Measurements from ENCODE around the gene MAP2.
"Not testable (repeated sequence)": the region's sequence is repeated elsewhere in the genome, so short reads cannot be mapped to it uniquely, and the experiment has no call there.

Gene MAP2

DNA sequence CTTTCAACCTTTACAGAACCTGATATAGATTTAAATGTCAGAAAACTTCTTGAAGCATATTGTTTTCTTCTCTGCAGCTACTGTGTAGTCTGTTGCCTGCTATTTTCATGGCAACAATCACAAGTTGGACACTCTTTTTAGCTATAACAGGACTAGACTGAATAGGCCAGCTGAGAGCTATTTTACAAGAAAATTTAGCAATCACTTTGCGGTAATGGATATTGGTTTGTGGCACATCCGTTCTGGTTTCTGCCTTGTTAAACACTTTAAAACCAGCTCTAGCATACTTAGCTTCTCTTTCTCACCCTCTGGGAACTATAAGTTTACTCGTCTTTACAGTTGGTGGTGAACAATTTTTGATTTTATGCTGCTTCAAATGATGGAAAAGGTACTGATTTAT, 125.7 kb downstream of the MAP2 start:
- no peak for DNase-seq

DNA sequence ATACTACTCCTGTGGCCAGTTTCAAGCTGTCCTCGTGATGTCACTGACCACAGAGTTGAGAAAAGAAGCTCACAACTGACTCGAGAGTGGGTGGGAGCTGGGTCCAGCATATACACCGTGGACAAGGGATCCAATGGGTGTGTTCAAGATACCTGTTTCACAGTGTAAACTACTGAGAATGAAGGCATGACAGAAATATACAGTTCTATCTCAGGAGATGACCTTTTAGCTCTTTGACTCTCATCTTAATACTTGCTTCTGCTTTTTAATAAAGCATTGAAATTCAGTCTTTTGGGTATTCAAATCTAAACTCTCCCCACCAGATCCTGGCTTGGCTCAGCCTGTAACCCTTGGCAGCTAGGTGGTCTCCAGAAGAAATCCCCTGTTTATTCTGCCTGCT, 130.1 kb downstream of the MAP2 start:
- no peak for DNase-seq

DNA sequence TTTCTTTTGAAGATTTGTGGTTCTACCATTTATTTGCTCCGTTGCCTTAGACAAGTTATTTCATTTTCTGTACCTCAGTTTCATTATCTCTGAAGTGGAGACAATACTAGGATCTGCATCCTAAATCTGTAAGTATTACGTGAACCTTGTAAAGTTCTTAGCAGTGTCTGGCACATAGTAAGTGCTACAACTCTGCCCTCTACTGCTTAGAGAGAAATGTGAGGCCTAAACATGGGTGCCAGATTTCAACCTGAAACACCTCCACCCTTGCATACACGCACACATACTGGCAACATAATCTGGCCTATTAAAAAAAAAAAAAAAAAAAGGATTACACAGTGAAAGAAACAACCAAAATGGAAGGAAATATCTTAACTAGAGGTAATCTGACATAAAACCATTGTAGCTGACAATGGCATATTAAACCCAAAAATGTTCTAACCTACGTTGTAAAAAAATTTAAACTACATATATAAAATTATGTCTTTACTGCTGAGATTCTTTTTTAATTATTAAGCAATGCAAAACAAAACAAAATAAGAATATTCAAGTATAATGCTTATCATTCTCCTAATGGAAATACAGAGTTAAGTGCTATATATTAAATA, 132.6 kb downstream of the MAP2 start:
- no peak for DNase-seq

DNA sequence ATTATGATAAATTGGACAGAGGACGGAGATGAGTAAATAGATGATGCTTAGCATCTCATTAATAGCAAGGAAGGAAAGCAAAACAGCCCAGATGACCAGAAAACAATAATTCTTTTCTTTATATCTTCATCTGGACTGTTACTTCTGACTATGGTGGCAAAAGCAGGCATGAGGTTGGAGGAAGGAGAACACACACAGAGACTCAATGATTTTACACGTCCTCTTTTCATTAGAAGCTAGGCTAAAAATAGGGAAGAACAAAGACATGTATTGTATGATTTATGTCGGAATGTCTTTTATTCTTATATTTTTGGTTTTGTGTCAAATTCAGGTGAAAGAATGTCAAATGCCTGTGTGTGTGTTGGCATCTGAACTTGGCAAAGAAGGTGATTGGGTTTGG, 137.1 kb downstream of the MAP2 start:
- no peak for DNase-seq

DNA sequence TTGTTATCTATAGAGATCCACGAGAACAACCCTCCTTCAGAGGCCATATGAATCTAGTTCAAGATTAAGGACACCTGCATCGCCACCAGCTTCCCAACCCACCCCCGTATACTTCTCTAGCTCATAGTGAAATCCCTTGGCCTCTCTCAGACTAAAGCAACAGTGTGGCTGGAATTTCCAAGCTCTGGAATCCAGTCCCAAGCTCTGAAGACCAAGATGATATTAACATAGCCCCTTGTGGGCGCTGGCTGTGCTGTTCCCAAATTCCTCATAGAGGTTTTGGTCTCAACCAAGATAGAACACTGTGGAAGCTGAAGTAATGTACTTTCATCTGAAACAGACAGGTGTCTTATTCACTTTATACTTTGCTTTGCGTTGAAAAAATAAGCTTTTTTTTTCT, 139.6 kb downstream of the MAP2 start:
- no peak for DNase-seq

DNA sequence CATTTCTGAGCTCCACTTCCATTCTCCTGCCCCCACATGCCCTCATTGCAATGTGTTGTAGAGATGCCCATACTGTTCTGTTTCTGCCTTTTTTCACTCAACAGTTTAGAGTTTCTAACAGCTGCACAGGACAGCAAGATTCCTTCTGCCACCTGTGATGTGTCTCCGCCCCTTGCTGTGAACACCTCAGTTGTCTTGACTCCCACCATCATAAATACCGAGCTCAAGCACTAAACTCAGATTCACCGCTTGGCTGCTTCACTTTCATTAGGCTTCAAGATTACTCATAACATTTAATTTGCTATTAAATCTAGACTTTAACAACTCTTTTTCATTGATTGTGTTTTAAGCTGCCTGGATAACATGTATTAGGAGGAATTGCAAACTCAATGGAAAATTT, 141.0 kb downstream of the MAP2 start:
- DNase-seq, result no peak

DNA sequence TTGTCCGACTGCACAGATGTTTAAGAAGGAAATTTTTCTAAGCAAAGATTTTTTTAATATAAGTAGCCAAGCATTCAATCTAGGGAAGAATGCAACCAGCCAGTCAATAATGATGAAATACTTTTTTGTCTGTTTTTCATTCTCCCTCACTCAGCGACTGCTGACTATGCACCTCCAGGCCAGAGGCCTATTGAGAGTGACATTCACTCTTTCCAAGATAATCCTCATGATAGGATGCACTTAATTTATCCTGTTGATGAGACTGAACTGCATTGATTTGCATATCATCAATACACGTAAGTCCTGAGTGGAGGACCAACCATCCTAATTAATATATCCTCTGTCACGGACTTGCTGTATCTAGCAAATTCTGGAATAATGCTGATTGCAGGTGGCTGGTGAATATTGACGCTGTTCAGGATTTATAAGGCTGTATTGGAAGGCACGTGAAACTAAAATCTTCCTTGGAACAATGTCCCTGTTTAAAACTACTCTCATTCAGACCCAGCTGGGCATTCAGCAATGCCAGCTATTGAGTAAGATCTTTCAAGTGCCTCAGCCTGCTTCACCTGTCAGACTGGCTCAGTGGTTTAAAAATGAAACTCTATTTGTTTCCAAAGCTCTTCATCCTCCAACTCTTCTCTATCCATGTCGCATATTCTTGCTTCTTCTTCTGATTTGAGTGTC, 142.2 kb downstream of the MAP2 start:
- no peak for DNase-seq

DNA sequence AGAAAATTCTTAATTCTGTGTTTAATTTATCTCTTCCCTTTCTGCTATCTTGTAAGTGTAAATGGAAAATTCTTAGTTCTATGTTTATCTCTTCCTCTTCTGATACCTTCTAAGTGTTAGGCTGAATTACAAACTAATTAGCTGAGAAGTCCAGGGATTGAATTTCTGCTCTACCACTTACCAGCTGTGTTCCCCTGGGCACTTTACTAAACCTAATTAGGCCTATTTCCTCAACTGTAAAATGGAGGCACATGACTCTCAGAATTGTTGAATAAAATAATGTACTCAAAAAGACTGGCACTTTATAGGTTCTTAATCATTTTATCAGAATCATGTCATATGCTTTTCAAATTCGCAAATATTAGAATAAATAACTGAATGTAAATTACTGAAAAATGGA, 146.3 kb downstream of the MAP2 start:
- no peak for DNase-seq

DNA sequence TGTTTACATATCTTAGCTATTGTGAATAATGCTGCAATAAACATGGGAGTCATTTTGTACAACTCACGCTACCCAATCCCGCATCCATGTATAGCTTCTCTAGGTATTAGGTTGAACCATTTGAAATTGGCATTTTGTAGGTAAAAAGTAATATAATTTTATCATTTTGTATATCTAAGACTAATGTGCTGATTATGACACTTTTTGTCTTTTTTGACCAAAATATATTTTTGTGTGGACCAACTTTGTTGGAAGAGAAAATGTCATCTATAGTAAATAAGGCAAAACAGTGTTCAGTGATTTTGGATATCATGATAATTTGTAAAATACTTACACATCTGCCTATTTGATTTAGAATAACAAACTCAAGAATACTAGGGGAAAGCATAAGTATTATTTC, 150.7 kb downstream of the MAP2 start:
- no peak for DNase-seq

DNA sequence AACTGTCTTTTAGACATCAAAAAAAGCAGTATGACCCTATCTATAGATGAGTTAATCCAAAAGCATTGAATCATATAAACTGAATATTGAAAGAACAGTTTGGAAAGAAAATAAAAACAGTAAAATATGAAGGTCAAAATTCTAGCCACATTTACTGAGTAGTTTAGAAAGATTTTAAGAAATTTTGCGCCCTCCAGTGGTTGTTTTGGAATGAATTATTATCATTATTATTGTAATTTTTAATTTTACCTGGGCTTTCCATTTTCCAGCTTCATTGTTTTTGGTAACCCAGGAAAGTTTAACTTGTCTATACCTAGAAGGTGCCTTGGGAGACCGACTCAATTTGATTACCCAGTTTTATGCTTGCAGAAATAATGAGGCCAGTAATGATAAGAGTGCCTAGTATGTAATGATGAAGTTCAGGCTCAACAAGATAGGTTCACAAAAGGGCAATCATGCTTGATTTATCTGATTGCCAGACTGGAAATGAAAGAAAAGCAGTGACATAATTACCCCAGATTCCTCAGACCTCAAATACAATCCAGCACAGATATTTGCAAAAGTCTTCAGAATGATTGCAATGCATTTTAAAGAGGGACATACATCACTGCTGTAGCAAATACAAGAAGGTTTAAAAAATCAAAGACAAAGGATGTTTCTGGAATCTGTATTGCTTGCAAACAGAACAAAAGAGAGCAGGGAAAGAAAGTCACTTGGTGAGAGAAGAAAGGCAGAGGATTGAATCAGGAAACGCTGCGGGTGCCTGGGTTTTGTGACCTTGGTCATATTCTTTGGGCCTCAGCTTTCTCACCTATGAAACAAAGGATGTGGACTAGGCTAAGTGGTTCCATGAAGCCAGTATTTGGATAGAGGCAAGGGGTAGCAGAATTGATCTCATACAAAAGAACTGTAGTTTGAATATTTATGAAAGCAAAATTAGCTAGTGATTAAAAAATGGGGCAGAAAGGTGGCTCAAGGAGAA, 153.8 kb downstream of the MAP2 start:
- no peak for DNase-seq

DNA sequence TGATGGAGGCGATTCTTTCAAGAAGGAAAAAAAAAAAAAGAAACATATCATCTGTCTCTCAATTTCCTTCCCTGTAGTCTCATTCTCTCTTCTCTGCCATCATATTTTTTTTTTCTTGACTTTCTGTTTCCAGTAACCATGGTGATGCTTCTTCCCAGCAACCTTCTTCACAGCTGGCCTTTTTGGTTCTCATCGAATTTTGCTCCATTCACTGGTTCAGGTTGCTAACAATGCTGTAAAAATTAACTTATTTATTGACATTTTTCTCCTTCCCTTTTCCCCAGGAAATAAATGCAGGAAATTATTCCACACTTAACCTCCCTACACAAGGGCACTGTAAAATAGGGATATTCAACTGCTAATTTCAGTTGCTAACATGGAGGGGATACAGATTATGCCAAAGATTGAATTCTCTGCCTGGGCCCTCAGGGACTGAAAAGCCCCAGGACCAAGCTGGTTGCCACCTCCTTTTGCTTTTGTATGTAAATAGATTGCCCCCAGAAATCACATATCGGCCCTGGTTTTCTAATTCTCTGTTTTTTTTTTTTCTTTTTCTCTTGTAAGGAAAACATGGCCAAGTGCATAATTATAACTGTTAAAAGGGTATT, 154.7 kb downstream of the MAP2 start:
- DNase-seq, result no peak

DNA sequence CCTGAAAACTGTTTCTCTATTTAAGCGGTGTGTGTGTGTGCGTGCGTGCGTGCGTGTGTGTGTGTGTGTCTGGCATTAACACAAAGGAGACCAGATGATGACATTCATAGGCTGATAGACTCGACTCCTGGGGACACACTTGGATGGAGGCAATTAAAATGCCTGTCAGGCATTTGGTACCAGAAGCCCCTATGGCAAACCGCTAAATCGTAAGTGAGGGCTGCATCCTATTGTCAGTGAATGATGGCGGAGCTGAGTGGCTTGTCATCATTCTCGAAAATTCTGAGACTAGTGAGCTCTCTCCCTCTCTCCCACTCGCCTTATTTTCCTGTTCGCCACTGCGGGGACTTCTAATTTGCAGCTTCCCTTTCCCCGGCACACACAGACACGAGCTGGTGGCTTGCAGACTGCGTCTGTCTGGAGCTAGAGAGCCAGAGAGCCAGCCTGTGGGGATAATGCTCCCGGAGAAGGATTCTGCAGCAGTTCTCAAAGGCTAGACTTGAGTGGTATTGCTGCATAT, 155.4 kb downstream of the MAP2 start:
- no peak for DNase-seq

DNA sequence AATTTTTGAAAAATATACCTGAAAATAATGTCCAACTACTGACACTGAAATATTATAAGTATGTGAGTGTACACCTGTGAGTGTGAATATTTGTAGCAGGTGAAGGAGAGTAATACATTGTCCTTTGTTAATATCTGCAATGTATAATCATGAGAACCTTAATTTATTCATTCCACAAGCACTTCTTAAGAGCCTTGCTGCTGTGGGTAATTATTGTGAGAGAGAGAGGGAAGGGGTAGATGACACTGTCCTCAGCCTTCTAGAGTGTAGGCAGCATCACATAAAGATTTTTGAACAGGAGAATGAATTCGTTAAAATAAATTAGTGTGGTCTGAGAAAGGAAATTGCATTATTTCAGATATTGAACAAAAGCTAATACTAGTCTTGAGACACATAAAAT, 157.2 kb downstream of the MAP2 start:
- no peak for DNase-seq

DNA sequence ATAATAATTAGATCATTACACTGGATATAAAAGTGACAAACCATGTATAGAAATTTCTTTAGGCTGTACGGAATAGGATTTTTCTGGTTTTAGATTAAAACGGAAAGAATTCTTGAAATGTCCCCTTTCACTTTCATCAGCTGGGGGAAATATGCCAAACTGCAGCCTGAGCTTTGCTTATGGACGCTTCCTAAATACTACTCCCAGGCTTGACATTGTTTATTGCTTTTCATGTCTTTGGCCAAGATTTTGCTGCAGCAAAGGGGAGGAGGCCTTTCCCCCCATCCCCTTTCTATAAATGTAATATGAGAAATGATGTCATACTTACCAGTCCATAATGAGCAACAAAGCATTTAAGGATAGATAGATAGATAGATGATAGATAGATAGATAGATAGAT, 158.4 kb downstream of the MAP2 start:
- DNase-seq, result no peak

DNA sequence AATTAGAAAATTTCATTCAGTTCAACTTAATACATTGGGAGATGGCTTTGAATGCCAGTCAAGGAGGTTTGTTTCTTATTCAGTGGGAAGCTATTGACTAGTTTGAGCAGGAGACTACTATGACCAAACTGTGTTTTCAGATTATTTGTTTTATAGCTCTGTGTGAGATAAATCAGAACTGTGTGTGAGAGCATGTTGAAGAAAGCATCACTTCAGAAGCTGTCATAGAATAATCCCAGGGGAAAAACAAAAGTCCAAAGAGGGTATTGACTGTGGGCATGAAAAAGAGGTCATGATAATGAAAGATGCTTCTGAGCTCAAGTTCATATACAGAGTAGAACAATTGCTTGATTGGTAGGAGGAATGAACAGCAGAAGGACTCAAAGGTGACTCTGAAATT, 160.6 kb downstream of the MAP2 start:
- DNase-seq, result no peak

DNA sequence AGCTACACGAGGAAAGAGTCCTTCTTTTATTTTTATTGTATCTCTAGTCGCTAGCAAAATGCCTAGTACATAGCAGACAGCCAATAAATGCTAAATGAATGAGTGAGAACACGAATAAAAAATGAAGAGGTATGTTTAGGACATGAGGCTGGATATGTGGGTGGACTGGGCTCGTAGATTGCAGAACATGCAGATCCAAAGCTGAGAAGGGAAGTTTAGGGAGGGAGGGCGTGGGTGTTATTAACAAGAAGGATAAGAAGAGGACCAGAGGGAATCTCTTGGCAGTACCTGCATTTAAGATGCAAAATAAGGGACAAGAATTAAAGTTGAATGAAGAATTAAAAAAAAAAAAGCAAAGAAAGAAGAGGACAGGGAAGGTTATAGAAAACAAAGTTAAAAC, 161.1 kb downstream of the MAP2 start:
- DNase-seq, result no peak

DNA sequence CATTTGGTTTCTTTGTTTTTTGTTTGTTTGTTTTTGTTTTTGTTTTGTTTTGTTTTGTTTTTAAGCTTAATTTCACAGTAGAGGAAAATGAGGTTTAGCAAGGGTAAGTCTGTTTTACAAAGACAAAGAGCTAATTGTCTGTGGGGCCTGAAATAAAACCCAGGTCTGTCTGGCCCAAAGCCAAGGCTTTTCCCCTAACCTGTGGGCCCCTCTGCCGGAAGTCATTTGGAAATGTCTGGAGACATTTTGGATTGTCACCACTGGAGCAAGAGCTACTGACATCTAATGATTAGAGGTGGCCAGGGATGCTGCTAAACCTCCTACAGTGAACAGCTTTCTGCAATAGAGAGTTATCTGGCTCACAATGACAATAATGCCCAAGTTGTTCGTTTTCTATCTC, 167.2 kb downstream of the MAP2 start:
- DNase-seq, result no peak

DNA sequence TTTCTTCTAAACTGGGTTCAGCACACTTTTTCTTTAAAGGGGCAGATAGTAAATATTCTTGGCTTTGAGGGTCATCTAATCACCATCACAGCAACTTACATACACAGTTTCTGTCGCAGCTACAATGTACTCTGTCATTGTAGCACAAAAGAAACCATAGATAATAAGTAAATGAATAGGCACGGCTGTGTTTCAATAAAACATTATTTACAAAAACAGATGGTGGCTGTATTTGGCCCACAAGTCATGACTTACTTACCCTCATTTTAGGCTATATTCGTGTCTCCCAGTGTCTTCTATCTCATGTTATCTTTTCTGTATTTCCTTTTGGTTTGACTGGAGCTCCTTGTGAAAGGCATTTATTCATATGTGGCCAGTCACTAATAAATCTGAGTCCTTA, 168.3 kb downstream of the MAP2 start:
- DNase-seq, result no peak

DNA sequence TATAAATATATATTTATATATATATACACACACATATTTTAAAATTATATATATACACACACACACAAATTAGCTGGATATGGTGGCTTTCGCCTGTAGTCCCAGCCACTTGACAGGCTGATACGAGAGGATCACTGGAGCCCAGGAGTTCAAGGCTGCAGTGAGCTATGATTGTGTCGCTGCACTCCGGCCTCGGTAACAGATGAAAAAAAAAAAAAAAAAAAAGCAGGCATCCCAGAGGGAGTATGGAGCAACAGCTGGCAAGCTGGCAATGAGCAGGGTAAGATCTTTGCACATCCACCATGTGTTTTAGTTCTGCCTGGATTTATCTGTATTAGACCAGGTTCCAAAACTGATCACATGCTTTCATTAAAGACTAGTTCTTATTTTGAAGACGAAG, 170.1 kb downstream of the MAP2 start:
- no peak for DNase-seq

DNA sequence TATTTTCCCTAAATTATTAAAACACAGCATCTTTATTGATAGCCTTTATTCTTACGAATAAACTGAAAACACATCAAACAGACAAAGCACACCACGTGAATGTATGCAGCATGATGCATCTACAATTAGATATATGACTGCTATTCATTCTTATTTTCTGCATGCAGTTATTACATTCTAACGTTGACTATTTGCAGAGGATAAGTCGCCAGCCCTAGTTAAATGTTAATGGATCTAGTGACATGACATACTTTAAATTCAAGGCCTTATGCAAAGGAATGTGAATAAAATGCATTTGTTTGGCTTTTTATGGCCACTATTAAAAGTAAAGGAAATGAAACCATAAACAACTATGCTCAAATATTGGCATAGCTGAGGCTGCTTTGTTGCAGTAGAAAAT, 172.4 kb downstream of the MAP2 start:
- no peak for DNase-seq

DNA sequence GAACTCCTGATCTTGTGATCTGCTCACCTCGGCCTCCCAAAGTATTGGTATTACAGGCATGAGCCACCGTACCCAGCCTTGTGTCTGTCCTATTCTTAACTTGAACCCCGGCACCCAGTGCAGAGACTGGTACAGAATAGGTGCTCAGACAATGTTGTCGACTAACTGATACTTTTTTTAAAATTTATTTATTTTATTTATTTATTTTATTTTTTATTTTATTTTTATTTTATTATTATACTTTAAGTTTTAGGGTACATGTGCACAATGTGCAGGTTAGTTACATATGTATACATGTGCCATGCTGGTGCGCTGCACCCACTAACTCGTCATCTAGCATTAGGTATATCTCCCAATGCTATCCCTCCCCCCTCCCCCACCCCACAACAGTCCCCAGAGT, 174.4 kb downstream of the MAP2 start:
- DNase-seq, result not testable (repeated sequence)

DNA sequence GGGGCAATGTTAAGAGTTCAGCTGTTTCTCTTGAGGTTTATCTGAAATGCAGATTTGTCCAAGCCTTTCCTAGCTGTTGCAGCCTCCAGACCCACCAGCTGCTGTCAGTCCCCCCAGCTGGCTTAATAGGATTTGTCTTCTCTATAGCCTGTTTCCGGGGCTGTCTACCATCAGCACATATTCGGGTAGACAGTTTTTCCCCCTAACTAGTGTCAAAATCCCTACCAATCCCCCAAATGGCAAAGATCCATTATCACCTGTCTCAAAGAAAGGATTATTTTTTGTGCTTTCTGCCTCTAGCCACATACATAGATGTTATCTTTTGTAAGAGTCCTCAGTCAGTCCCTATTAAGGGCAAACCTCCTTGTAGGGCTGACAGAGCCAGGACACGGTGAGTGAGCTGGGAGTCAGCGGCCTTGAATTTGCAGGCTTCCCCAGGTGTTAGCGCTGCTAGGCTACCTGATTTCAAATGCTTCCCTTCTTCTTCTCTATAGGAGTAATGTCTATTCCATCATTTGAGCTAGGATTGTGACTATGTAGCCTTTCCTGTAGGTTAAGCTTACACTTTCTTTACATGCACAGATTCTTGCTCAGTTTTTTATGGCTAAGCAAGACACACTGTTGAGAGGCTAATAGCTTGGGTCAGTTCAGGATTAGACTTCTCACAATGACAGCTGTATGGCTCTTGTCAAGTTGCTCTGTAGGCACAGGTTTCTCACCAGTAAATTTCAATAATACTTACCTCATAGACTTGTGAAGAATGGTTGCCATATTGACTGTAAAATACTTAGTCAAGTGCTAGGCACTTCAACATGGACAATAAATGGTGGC, 176.7 kb downstream of the MAP2 start:
- DNase-seq, result no peak
